Adrenal gland (tissue), 12 donors: ENCODE results near the gene ANKRD11. TPM values are rescaled to one million over a fixed set of nuclear protein-coding genes. Genes with fewer than 3 reads are reported as not detected.

Source experiments
- DNase-seq, 7 donors: peaks; one replicate each; pipeline ENCODE4 v3.0.0-alpha.2; 2019 to 2020
- H3K27ac ChIP-seq, 5 donors: fragments of 200-600 bp; sonication (generic) in 4 of 5; 1 replicate in 3 of 5; 2 replicates in 2 of 5; pipeline versions ENCODE4 v1.5.1 to v1.8.0; 2016 to 2020; ENCODE audit warnings: mild to moderate bottlenecking in 1 of 5
- H3K27me3 ChIP-seq: fragments of 200-600 bp; 2 replicates; pipeline ENCODE4 v1.8.0; 2021
- H3K36me3 ChIP-seq, 2 donors: fragments of 200-600 bp; replicated peaks in 1 of 2; 1 replicate in 1 of 2; 2 replicates in 1 of 2; pipeline versions ENCODE4 v1.5.1 to v1.8.0; 2018 to 2022
- H3K4me1 ChIP-seq, 2 donors: fragments of 200-600 bp; replicated peaks in 1 of 2; 1 replicate in 1 of 2; 2 replicates in 1 of 2; pipeline versions ENCODE4 v1.5.1 to v1.8.0; 2018 to 2021
- H3K4me3 ChIP-seq, 4 donors: fragments of 200-600 bp; sonication (generic) in 3 of 4; one replicate each; pipeline ENCODE4 v1.5.1; 2016 to 2018
- H3K9me3 ChIP-seq, 3 donors: fragments of 200-600 bp; sonication (generic) in 1 of 3; replicated peaks in 1 of 3; 1 replicate in 2 of 3; 2 replicates in 1 of 3; pipeline versions ENCODE4 v1.5.1 to v1.8.0; 2016 to 2021
- CTCF ChIP-seq, 6 experiments: fragments of 450-650 bp in 4 of 6; fragments of 200-600 bp in 2 of 6; sonication (generic) in 1 of 6; IDR thresholded peaks; 1 replicate in 5 of 6; 2 replicates in 1 of 6; pipeline versions ENCODE4 v1.5.1 to v1.8.0; 2016 to 2021; ENCODE audit warnings: antibody characterized with exemption in 6 of 6, mild to moderate bottlenecking in 2 of 6, moderate library complexity in 1 of 6
- POLR2A ChIP-seq, 2 donors: fragments of 450-650 bp; IDR thresholded peaks; one replicate each; pipeline ENCODE4 v1.6.1; 2017; ENCODE audit warnings: antibody characterized with exemption in 2 of 2, mild to moderate bottlenecking in 2 of 2, moderate library complexity in 1 of 2
- WGBS, 4 donors: extraction: QIAGEN DNeasy Blood & Tissue Kit in 2 of 4; methylation state at CpG; one replicate each; pipeline versions ENCODE4 v1.1.5 to v1.1.7; 2013 to 2017; 5-methylcytosine and 5-hydroxymethylcytosine counted together
- intact Hi-C, 2 donors: fragments of 100-400 bp; cut with DNase I; formaldehyde crosslinking; loops; one replicate each; pipeline versions ENCODE4 v1.14.1 to v1.15.0; 2022 to 2023
- polyA plus RNA-seq, 3 donors: library from polyadenylated mRNA; stranded (reverse); fragments of 200-250 nt in 2 of 3; fragments of 350-450 nt in 1 of 3; fragmentation: Illumina TruSeq in 1 of 3; extraction: RNeasy Lipid Tissue Mini Kit (QIAGEN cat#74804) in 1 of 3; gene quantifications; one replicate each; pipeline ENCODE4 v1.2.3, GENCODE V29; 2013 to 2014
- total RNA-seq, 9 donors: library from RNA; depleted of rRNA in 4 of 9; stranded (reverse); fragments of >200 nt in 4 of 9; fragments of 120-200 nt in 1 of 9; fragmentation: NEBNext Ultra II Directional in 1 of 9; extraction: Animal tissue kit (Norgen Biotek cat#: 25700) in 1 of 9; gene quantifications; one replicate each; pipeline versions ENCODE4 v1.1.0 to v1.2.4, GENCODE V29; 2013 to 2023
- donor health status: healthy with polysubstance abuse.
- donor health status: Bipolar disorder and iron deficiency.
- donor health status: DM: yes; HTN: yes; CAD: no.
- donor health status: DM: no; HTN: no; CAD: no.
- donor health status: DM: no; HTN: no; CAD: no.
- donor health status: DM: yes; HTN: yes; CAD: no.

Gene ANKRD11
- total and polyA plus RNA-seq, 12 donors = 29.7 to 127 (median 80.1) TPM

GRCh38 chr16:89489898-89490438 is 393 bp downstream of the ANKRD11 start:
- intact Hi-C loops = loop anchor here in 1 of 2 donors (10.0 kb wide), 1 partner anchor 85 kb away; no protein-coding TSS in a partner anchor
- Histone ChIP-seq H3K4me1 (peaks cover 29 to 52% of the 10 kb centered on the region in 2 donors), H3K27me3 (no peaks in the 10 kb centered on the region), H3K4me3 (peak overlapping the region in 2 of 4 donors; percentile 61 to 97), H3K27ac (peak overlapping the region; percentile 33 to 100 (median 96)), H3K9me3 (no peaks in the 10 kb centered on the region), H3K36me3 (no peaks in the 10 kb centered on the region)
- 1% methylated on average over 58 to 81 of the region's 81 CpGs; no CpG with 5 or more reads in 2 of the 4 donors for WGBS, 4 donors
- DNase-seq = peak in 1 of 7 donors; percentile 42
- no peak for TF ChIP-seq POLR2A (IDR thresholded peaks at IDR 0.05)
- no peak for TF ChIP-seq CTCF (IDR thresholded peaks at IDR 0.05)

GRCh38 chr16:89489040-89489897 is 1.1 kb downstream of the ANKRD11 start:
- H3K4me3 ChIP-seq = peak overlapping the region in 2 of 4 donors; percentile 61 to 97
- peak overlapping the region; percentile 55 to 100 (median 96) for H3K27ac ChIP-seq
- TF ChIP-seq CTCF (IDR thresholded peaks at IDR 0.05) = peak in 5 of 6 experiments; percentile 20 to 63 (median 56)
- peak in 1 of 2 donors; percentile 72 for TF ChIP-seq POLR2A (IDR thresholded peaks at IDR 0.05)
- WGBS, 4 donors = 0 to 2% (median 1%) methylated on average over 5 to 71 of the region's 71 CpGs
- H3K9me3 ChIP-seq = no peaks in the 10 kb centered on the region
- H3K4me1 ChIP-seq = peaks cover 36 to 59% of the 10 kb centered on the region in 2 donors
- intact Hi-C loops = loop anchor here in 1 of 2 donors (10.0 kb wide), 1 partner anchor 84 kb away; no protein-coding TSS in a partner anchor
- DNase-seq = peak; percentile 79 to 96 (median 92)
- no peaks in the 10 kb centered on the region for H3K36me3 ChIP-seq
- H3K27me3 ChIP-seq = no peaks in the 10 kb centered on the region

- no peak for TF ChIP-seq POLR2A (IDR thresholded peaks at IDR 0.05)
- TF ChIP-seq CTCF (IDR thresholded peaks at IDR 0.05) = no peak
- Histone ChIP-seq H3K4me3 (no peak overlapping the region), H3K9me3 (no peaks in the 10 kb centered on the region), H3K27ac (peak overlapping the region in 3 of 5 donors; percentile 13 to 54 (median 49)), H3K36me3 (no peaks in the 10 kb centered on the region), H3K27me3 (no peaks in the 10 kb centered on the region), H3K4me1 (peaks cover 38 to 78% of the 10 kb centered on the region in 2 donors)
- no peak for DNase-seq
- intact Hi-C loops = loop anchor here in 1 of 2 donors (10.0 kb wide), 1 partner anchor 81 kb away; no protein-coding TSS in a partner anchor
- 26 to 31% (median 29%) methylated on average over 4 of the region's 4 CpGs for WGBS, 4 donors
Measured at GRCh38 chr16:89485701-89486246, 4.6 kb downstream of the ANKRD11 start.
